DND-41 (cell line): Measurements from ENCODE around the gene HELQ.
A peak's percentile ranks its signal among the peaks of the same experiment; 100 is the strongest.

Experiments
- CTCF ChIP-seq: IDR thresholded peaks from 2 replicates; pipeline ENCODE4 v1.5.1; 2012; ENCODE audit warnings: borderline replicate concordance, low read length, moderate library complexity, mild to moderate bottlenecking; ENCODE audit not compliant: poor library complexity, severe bottlenecking; ENCODE audit errors: extremely low read depth
- EZH2 ChIP-seq: IDR thresholded peaks from 3 replicates; pipeline ENCODE4 v1.6.1; 2012; ENCODE audit warnings: borderline replicate concordance, low read depth, mild to moderate bottlenecking, moderate library complexity, low read length, inconsistent platforms; ENCODE audit not compliant: severe bottlenecking

GRCh38 chr4:83362492-83363329 is 92.9 kb downstream of the HELQ start:
- TF ChIP-seq EZH2, result no peak
- TF ChIP-seq CTCF, result peak; percentile 52
